Activated gamma-delta T cell treated with Interleukin-2 at 50 U/mL for 16 hours (primary cell): ENCODE results near the gene CINP.
A peak's percentile ranks its signal among the peaks of the same experiment; 100 is the strongest.
"Not testable (repeated sequence)": the region's sequence is repeated elsewhere in the genome, so short reads cannot be mapped to it uniquely, and the experiment has no call there.

Source experiments
- DNase-seq: peaks from one replicate; pipeline ENCODE4 v3.0.0-alpha.2; 2020

Gene CINP

DNA sequence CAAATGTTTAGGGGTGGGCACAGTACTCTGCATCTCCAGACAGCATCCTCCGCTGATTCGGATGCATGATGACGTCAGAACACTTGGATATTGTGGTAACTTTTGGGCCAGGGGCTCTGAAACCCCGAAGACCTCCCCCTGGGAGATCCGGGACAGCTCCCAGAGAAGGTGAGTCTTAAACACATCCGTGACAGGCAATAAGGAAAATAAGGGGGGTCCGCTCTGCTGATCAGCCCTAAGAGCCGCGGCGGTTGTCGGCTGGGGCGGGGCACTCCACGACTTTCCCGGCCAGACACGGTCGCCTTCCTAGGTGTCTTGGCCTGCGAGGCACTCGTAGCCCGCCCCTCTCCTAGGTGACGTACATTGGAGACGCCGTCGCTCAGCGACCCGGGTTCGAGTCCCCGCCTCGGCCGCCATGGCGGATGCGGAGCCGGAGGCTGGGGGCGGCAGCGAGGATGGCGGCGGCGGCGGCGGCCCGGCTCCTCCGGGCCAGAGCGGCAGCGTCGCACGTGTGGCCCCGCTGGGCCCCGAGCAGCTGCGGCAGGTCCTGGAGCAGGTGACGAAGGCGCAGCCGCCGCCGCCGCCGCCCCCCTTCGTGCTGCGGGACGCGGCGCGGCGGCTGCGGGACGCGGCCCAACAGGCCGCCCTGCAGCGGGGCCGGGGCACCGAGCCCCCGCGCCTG, 43.2 kb downstream of the CINP start, which contains the start of gene ZNF839:
Gene ZNF839, plus strand, starts transcription at position 396 of the 682 bp plus-strand sequence. Its CDS starts 20 bp downstream, at position 416.
- DNase-seq, result peak; percentile 93

- DNase-seq, result no peak
Measured at GRCh38 chr14:102318781-102319276, 43.9 kb downstream of the CINP start.

DNA sequence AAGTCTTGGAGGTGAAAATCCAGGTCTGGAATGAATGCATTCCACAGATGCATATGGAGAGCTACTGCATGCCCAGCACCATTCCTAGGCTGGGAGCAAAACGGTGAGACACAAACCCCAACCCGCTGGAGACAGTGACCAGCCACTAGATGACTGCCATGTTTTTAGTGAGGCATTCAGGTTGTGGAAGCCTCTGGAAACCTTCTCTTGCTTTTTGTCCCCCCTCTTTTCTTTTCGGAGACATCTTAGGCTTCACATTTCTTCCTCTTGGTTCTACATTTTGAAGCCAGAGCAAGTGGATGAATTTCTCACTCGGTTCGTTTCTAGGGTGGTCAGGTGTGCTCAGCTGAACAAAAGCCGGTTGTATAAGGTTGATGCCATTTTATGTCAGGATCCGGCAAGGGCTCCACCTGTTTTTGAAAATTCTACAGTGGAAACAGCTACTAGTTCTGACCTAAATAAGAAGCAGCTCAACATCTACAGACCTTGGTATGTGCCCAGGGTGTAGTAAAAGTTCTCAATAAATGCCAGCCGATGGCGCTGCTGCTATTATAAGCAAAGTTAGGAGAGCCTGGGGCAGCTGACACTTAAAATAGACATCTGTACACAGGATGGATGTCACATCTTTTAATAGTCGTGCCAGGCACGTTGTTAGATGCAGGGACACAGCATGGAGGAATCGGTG, 45.0 kb downstream of the CINP start:
- DNase-seq, result no peak

DNA sequence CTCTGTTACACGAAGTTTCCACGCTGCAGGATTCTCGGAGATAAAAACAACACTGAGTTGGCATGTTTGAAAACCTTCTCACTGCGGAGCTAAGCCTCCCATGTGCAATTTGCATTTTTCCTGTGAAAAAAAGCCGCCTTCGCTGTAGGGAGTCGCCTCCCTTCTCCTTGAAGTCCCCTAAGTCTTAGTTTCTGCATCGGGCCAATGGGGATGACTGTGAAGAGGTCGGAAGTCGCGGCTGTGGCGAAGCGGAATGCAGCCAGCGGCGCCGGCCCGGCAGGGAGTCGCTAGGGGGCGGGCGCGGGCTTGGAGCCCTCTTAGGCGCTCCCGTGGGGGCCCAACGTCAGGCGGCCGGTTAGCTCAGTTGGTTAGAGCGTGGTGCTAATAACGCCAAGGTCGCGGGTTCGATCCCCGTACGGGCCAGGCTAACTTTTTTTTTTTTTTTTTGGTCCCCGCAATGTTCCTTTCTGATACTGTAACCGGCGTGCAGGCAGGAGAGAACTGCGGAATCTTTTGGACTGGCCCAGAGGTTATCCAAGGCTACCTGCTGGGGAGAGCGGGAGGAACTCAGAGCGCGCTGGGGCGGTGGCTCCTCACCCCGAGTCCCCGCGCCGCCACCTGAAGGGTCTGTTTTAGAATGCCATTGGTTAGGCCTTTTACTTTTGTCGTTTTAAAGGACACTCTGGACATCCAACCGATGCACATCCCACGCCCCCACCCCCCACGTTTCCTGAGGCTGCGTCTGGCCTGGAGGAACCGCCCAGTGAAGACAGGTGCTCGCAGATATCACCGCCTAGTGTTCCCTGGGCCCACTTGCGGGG, 45.7 kb downstream of the CINP start:
- DNase-seq, result peak; percentile 96

DNA sequence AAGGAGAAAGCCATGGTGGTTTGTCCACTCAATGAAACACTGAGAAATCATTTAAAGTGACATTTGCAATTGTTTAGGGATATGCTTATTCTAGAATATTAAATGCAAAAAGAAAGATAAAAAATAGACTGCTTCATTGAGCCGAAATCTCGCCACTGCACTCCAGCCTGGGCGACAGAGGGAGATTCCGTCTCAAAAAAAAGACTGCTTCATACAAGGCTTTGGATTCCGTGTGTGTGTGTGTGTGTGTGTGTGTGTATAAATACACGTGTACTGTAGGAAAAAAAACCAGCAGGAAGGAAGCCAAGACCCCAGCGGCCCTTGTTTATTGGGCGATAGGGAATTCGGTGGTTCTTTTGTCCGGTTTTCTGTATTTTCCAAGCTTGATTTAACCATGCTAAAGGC, 46.4 kb downstream of the CINP start:
- no peak for DNase-seq

GRCh38 chr14:102315121-102315520, 47.6 kb downstream of the CINP start:
- DNase-seq, result no peak

GRCh38 chr14:102314242-102315011, 48.3 kb downstream of the CINP start:
- DNase-seq, result peak; percentile 77

- peak; percentile 96 for DNase-seq
Measured at GRCh38 chr14:102304611-102305506, 57.8 kb downstream of the CINP start, which contains the start of gene MOK. TSS of gene MOK (minus strand) at chr14:102305164. CDS start at chr14:102304968, 196 bp downstream.

DNA sequence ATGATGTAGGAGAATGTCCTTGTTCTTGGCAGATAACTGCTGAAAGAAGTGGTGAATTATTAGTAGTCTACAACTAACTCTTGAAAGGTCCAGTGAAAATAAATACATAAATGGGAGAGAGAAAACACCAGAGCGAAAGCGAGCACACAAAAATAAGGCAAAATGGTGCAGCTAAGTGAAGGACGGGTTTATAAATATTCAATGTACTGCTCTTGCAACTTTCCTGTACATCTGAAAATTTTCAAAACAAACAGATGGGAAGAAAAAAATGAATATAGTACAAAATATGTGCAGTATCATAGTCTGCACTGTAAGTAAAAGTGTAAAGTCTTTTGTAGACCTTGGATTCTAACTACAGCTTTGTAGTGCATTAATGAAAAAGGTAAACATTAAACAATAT, 59.0 kb downstream of the CINP start:
- DNase-seq, result no peak

GRCh38 chr14:102298303-102299070, 64.2 kb downstream of the CINP start:
- not testable (repeated sequence) for DNase-seq
